Activated naive CD4-positive, alpha-beta T cell treated with anti-CD3 and anti-CD28 coated beads, Interleukin-2, amount 10 ng/mL, durations not matched to agents 7 days and 5 days (primary cell): ENCODE data around the gene FAM149A.
A peak's percentile ranks its signal among the peaks of the same experiment; 100 is the strongest.

ENCODE experiments used
- CTCF ChIA-PET: fragments of 350-600 bp; sonication (Branson Sonifier 250); formaldehyde crosslinking; loops from one replicate; lab custom pipeline; 2021; ENCODE audit warnings: antibody characterized with exemption; lab: Charles Lee
- DNase-seq: peaks from one replicate; pipeline ENCODE4 v3.0.0-alpha.2; 2020
- H3K27ac Mint-ChIP-seq: one replicate; pipeline ENCODE4 v1.8.0; 2021; ENCODE audit warnings: mild to moderate bottlenecking, moderate library complexity, mixed read lengths
- H3K27me3 Mint-ChIP-seq: one replicate; pipeline ENCODE4 v1.8.0; 2021; ENCODE audit warnings: mild to moderate bottlenecking, mixed read lengths
- H3K36me3 Mint-ChIP-seq: one replicate; pipeline ENCODE4 v1.8.0; 2021; ENCODE audit warnings: mixed read lengths
- H3K4me1 Mint-ChIP-seq: one replicate; pipeline ENCODE4 v1.8.0; 2021; ENCODE audit warnings: mixed read lengths
- H3K4me3 Mint-ChIP-seq: one replicate; pipeline ENCODE4 v1.8.0; 2021; ENCODE audit warnings: mild to moderate bottlenecking, moderate library complexity, mixed read lengths
- H3K9me3 Mint-ChIP-seq: one replicate; pipeline ENCODE4 v1.8.0; 2021; ENCODE audit warnings: mixed read lengths

FAM149A gene

DNA sequence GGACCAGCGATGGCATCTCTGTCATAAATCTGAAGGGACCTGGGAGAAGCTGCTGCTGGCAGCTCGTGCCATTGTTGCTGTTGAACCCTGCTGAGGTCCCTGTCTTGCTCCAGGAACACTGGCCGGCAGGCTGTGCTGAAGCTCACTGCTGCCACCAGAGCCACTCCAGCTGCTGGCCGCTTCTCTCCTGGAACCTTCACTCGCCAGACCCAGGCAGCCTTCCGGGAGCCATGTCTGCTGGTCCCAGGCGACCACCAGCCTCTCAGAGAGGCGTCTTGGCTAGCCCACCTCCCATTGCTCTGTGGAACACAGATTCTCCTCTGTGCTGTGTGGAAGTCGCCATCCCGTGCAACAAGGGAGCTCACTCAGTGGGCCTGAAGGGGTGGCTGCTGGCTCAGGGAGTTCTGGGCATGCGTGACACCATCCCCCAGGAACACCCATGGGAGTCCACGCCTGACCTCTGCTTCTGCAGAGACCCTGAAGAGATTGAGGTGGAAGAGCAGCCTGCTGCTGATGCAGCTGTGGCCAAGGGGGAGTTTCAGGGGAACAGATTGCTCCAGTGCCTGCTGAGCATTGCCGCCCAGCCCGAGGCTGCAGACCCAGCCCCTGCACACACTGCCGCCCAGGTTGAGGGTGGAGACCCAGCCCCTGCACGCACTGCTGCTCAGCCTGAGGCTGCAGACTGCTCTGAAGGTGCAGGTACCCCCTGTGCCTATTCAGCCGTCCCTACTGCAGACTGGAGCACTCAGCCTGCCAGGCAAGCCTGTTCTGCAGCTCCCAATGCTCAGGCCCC, 53.7 kb downstream of the FAM149A start:
- no peak overlapping the region for H3K4me3 Mint-ChIP-seq
- no peak for DNase-seq
- H3K27ac Mint-ChIP-seq: no peak overlapping the region
- H3K4me1 Mint-ChIP-seq: peaks cover 5% of the 10 kb centered on the region
- H3K9me3 Mint-ChIP-seq: no peaks in the 10 kb centered on the region
- H3K27me3 Mint-ChIP-seq: peaks cover 11% of the 10 kb centered on the region
- CTCF ChIA-PET: interaction anchor here (0.9 to 1.4 kb wide), 3 partner anchors 9 to 18 kb away, joined by 3 to 6 read pairs (median 4); no protein-coding TSS in a partner anchor
- H3K36me3 Mint-ChIP-seq: no peaks in the 10 kb centered on the region

DNA sequence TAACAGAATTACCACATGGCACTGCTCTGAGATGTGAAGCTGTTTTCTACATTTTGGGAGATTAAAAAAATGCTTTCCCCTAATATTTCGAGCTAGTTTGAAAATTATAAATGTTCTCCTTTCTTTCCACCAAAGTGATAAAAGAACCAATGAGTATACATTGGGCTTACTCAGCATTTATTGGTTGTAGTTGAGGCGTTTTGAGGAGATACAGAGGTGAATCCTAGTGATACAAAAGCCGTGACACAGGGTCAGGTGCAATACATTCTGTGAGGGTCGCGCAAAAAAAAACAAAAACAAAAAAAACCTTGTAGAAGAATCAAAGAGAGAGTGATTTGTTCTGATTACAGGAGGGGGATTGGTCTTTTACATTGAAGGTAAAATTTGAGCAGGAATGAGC, 54.5 kb downstream of the FAM149A start:
- Mint-ChIP-seq H3K27ac (no peak overlapping the region), H3K36me3 (no peaks in the 10 kb centered on the region), H3K27me3 (peaks cover 11% of the 10 kb centered on the region), H3K9me3 (no peaks in the 10 kb centered on the region), H3K4me1 (peaks cover 5% of the 10 kb centered on the region), H3K4me3 (no peak overlapping the region)
- no peak for DNase-seq
- CTCF ChIA-PET: interaction anchor here (1.3 to 1.4 kb wide), 2 partner anchors 9 to 12 kb away, joined by 4 to 6 read pairs; no protein-coding TSS in a partner anchor

GRCh38 chr4:186159613-186160012, 55.1 kb downstream of the FAM149A start:
- Mint-ChIP-seq H3K9me3 (no peaks in the 10 kb centered on the region), H3K4me1 (peaks cover 5% of the 10 kb centered on the region), H3K36me3 (no peaks in the 10 kb centered on the region), H3K27me3 (peaks cover 14% of the 10 kb centered on the region), H3K4me3 (no peak overlapping the region), H3K27ac (no peak overlapping the region)
- DNase-seq: no peak
- CTCF ChIA-PET: interaction anchor here (1.3 kb wide), 1 partner anchor 13 kb away, joined by 6 read pairs; no protein-coding TSS in a partner anchor

- H3K9me3 Mint-ChIP-seq: no peaks in the 10 kb centered on the region
- DNase-seq: peak; percentile 57
- peaks cover 5% of the 10 kb centered on the region for H3K4me1 Mint-ChIP-seq
- no peak overlapping the region for H3K4me3 Mint-ChIP-seq
- H3K36me3 Mint-ChIP-seq: no peaks in the 10 kb centered on the region
- no peak overlapping the region for H3K27ac Mint-ChIP-seq
- peaks cover 12% of the 10 kb centered on the region for H3K27me3 Mint-ChIP-seq
- CTCF ChIA-PET: interaction anchor here (1.5 to 1.8 kb wide), 2 partner anchors 24 to 28 kb away, joined by 6 to 8 read pairs; no protein-coding TSS in a partner anchor
Measured at GRCh38 chr4:186161138-186161537, 56.6 kb downstream of the FAM149A start.

DNA sequence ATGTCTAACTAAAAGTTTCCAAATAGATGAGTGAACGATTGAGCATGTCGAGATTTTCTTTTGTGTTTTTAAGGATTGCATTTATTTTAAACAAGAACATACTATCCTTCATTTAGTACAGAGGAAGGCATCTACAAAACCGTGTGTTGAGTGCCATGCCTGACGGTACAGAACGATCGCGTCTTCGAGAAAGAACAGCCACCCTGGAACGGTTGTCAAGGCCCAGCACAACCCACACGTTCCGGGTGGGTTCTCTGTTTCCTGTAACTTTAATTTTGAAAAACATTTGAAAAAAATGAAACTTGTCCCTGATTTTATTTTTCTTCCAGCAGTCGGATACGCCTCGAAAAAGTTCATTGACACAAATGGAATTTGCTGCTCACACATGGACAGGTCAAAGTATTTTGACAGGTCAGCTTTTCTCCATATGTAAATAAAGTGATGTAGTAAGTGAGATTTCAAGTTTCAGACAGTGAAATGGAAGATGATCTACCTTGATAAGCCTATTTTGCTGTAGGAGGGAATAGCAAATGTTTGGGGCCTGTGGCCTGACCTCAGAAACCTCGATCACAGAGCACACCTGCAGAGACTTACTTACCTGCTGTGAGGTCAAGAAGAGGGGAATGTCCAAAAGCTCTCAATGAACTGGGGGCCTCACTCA, 62.5 kb downstream of the FAM149A start:
- Mint-ChIP-seq H3K4me3 (no peak overlapping the region), H3K27ac (no peak overlapping the region), H3K4me1 (peaks cover 7% of the 10 kb centered on the region), H3K36me3 (no peaks in the 10 kb centered on the region), H3K27me3 (peaks cover 8% of the 10 kb centered on the region), H3K9me3 (no peaks in the 10 kb centered on the region)
- DNase-seq: no peak
- CTCF ChIA-PET: no interaction called here

- Mint-ChIP-seq H3K27me3 (peaks cover 4% of the 10 kb centered on the region), H3K36me3 (no peaks in the 10 kb centered on the region), H3K9me3 (no peaks in the 10 kb centered on the region), H3K4me1 (peaks cover 7% of the 10 kb centered on the region), H3K27ac (no peak overlapping the region), H3K4me3 (no peak overlapping the region)
- CTCF ChIA-PET: no interaction called here
- DNase-seq: no peak
Measured at GRCh38 chr4:186167605-186168004, 63.1 kb downstream of the FAM149A start.

DNA sequence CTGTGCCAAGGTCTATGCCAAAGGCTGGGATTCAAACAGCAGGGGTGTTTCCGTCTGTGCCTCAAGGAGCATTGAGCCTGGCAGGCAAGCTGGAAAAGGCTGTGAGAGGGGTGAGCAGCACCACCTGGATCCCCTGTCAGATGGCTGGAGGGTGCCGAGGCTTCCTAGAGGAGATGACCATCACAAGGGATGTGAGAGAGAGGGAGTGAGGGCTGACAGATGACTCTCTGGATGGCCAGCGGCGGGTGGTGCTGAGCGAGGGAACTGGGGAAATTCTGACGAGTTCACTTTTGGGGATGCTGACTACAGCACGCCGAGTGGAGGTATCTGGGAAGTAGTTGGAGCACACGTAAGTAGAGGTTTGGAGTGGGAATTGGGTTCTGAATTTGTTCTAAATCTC, 64.2 kb downstream of the FAM149A start:
- Mint-ChIP-seq H3K4me1 (peaks cover 7% of the 10 kb centered on the region), H3K27ac (no peak overlapping the region), H3K27me3 (peaks cover 4% of the 10 kb centered on the region), H3K36me3 (no peaks in the 10 kb centered on the region), H3K4me3 (no peak overlapping the region), H3K9me3 (no peaks in the 10 kb centered on the region)
- CTCF ChIA-PET: no interaction called here
- no peak for DNase-seq

DNA sequence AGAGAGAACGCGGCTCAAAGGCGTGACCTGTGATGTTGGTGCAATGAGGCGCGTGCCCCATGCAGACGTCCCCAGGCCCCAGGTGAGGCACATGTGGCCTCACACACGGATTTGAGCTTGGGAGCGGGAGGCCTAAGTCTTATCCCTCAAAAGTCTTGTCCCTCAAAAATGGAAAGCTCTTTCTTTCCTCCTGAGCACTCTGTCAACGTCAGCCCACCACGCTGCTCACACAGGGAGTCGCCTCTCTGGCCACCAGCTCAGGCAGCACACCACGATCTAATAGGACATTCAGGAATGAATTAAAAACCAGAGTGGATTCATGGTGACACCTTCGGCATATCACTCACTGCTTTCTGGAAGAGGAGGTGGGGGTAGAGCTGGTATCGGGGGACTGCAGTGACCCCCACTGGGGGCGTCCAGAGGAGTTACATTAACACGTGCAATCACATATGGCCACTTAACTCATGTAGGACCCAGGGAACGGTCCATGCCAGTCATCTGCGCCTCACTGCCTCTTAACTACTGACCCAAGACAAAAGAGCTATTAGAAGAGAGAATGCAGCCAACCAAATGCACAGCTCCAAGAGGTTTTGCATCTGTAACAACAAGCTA, 64.9 kb downstream of the FAM149A start:
- no peak overlapping the region for H3K27ac Mint-ChIP-seq
- DNase-seq: no peak
- CTCF ChIA-PET: no interaction called here

GRCh38 chr4:186169945-186170802, 65.7 kb downstream of the FAM149A start:
- H3K36me3 Mint-ChIP-seq: no peaks in the 10 kb centered on the region
- no peak for DNase-seq
- H3K4me1 Mint-ChIP-seq: peaks cover 7% of the 10 kb centered on the region
- H3K4me3 Mint-ChIP-seq: no peak overlapping the region
- CTCF ChIA-PET: interaction anchor here (0.6 kb wide), 1 partner anchor 755 kb away, joined by 3 read pairs; no protein-coding TSS in a partner anchor
- H3K27me3 Mint-ChIP-seq: no peaks in the 10 kb centered on the region
- H3K27ac Mint-ChIP-seq: no peak overlapping the region
- no peaks in the 10 kb centered on the region for H3K9me3 Mint-ChIP-seq

More for the DNA sequence above, 64.9 kb downstream of the FAM149A start:
- Mint-ChIP-seq H3K36me3 (no peaks in the 10 kb centered on the region), H3K4me1 (peaks cover 7% of the 10 kb centered on the region), H3K9me3 (no peaks in the 10 kb centered on the region), H3K27me3 (peaks cover 2% of the 10 kb centered on the region), H3K4me3 (no peak overlapping the region)

GRCh38 chr4:186170966-186171365, 66.5 kb downstream of the FAM149A start:
- CTCF ChIA-PET: no interaction called here
- H3K4me1 Mint-ChIP-seq: peaks cover 7% of the 10 kb centered on the region
- H3K36me3 Mint-ChIP-seq: no peaks in the 10 kb centered on the region
- H3K4me3 Mint-ChIP-seq: no peak overlapping the region
- H3K27me3 Mint-ChIP-seq: peaks cover 6% of the 10 kb centered on the region
- H3K9me3 Mint-ChIP-seq: no peaks in the 10 kb centered on the region
- no peak for DNase-seq
- H3K27ac Mint-ChIP-seq: no peak overlapping the region

DNA sequence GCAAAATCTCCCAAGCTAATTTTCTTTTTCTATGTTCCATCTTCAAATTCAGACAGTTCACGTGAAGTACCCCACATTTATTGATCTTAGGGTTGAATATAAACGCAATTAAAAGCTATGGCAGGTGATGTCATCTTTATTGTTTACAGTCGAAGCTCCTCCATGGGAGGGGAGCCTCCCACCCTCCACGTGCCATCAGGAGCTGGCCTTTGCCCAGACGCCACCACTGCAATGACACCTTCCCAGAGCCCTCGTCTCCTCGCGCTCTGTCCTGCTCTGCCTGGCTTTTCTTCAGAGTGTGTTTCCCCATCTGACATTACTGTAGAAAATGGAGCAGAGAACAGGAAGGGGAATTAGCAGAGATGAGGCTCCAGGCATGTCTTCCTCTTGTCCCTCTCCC, 68.0 kb downstream of the FAM149A start:
- no peak overlapping the region for H3K27ac Mint-ChIP-seq
- H3K27me3 Mint-ChIP-seq: peaks cover 14% of the 10 kb centered on the region
- H3K9me3 Mint-ChIP-seq: no peaks in the 10 kb centered on the region
- no peaks in the 10 kb centered on the region for H3K4me1 Mint-ChIP-seq
- H3K4me3 Mint-ChIP-seq: no peak overlapping the region
- H3K36me3 Mint-ChIP-seq: no peaks in the 10 kb centered on the region
- DNase-seq: no peak
- CTCF ChIA-PET: no interaction called here

GRCh38 chr4:186188107-186188506, 83.6 kb downstream of the FAM149A start:
- H3K36me3 Mint-ChIP-seq: no peaks in the 10 kb centered on the region
- CTCF ChIA-PET: interaction anchor here (2.6 kb wide), 1 partner anchor 26 kb away, joined by 8 read pairs; no protein-coding TSS in a partner anchor
- peaks cover 2% of the 10 kb centered on the region for H3K9me3 Mint-ChIP-seq
- DNase-seq: no peak
- peaks cover 29% of the 10 kb centered on the region for H3K4me1 Mint-ChIP-seq
- peaks cover 19% of the 10 kb centered on the region for H3K27me3 Mint-ChIP-seq
- no peak overlapping the region for H3K27ac Mint-ChIP-seq
- H3K4me3 Mint-ChIP-seq: no peak overlapping the region

- Mint-ChIP-seq H3K27me3 (peaks cover 17% of the 10 kb centered on the region), H3K4me1 (peaks cover 36% of the 10 kb centered on the region), H3K4me3 (peak overlapping the region; percentile 80), H3K27ac (peak overlapping the region; percentile 96), H3K36me3 (no peaks in the 10 kb centered on the region), H3K9me3 (peaks cover under 1% of the 10 kb centered on the region)
- no peak for DNase-seq
- CTCF ChIA-PET: interaction anchor here (1.0 to 3.4 kb wide), 3 partner anchors 12 to 28 kb away, joined by 3 to 19 read pairs (median 8); no protein-coding TSS in a partner anchor
Measured at GRCh38 chr4:186189656-186190055, 85.2 kb downstream of the FAM149A start.
